ENCODE data around the gene PCNX2. TPM values are rescaled to one million over a fixed set of nuclear protein-coding genes. Genes with fewer than 3 reads are reported as not detected.

The PCNX2 gene
- total RNA-seq, 4 donors from 2014 or later: 5.9 to 21.7 (median 10.3) TPM

DNA sequence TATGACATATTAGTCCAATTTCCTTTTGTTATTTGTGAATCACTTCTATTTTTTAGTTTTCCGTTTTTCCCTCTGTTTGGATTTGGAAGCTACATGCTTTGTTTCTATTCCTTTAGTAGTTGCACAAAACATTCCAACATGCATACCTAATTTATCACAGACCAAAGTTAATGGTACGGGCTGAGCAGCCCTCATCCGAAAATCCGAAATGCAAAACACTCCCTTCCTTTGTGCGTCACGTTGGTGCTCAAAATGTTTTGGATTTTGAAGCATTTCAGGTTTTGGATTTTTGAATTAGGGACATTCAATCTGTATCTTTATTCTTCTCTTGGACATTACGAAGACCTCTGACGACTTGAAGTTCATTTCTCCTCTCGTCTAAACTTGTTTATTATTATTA is 124.8 kb downstream of the PCNX2 start:
- no peak for ATAC-seq
- 91 to 97% methylated on average over 6 to 9 of the region's 9 CpGs for WGBS, 2 donors (ENCODE audit: low coverage in 1 of 2)
- H3K4me3 ChIP-seq: no peak overlapping the region
- TF ChIP-seq, protein P1, sequence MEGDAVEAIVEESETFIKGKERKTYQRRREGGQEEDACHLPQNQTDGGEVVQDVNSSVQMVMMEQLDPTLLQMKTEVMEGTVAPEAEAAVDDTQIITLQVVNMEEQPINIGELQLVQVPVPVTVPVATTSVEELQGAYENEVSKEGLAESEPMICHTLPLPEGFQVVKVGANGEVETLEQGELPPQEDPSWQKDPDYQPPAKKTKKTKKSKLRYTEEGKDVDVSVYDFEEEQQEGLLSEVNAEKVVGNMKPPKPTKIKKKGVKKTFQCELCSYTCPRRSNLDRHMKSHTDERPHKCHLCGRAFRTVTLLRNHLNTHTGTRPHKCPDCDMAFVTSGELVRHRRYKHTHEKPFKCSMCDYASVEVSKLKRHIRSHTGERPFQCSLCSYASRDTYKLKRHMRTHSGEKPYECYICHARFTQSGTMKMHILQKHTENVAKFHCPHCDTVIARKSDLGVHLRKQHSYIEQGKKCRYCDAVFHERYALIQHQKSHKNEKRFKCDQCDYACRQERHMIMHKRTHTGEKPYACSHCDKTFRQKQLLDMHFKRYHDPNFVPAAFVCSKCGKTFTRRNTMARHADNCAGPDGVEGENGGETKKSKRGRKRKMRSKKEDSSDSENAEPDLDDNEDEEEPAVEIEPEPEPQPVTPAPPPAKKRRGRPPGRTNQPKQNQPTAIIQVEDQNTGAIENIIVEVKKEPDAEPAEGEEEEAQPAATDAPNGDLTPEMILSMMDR (IDR thresholded peaks at IDR 0.05): no peak
- TF ChIP-seq POLR2AphosphoS5 (IDR thresholded peaks at IDR 0.05): no peak
- TF ChIP-seq POLR2A (IDR thresholded peaks at IDR 0.05): no peak
- TF ChIP-seq EP300 (IDR thresholded peaks at IDR 0.05): no peak
- peaks cover 0 to 5% of the 10 kb centered on the region in 2 donors for H3K36me3 ChIP-seq
- no peak overlapping the region for H3K27ac ChIP-seq
- H3K27me3 ChIP-seq: no peaks in the 10 kb centered on the region
- no peaks in the 10 kb centered on the region for H3K9me3 ChIP-seq
- no peaks in the 10 kb centered on the region for H3K4me1 ChIP-seq

DNA sequence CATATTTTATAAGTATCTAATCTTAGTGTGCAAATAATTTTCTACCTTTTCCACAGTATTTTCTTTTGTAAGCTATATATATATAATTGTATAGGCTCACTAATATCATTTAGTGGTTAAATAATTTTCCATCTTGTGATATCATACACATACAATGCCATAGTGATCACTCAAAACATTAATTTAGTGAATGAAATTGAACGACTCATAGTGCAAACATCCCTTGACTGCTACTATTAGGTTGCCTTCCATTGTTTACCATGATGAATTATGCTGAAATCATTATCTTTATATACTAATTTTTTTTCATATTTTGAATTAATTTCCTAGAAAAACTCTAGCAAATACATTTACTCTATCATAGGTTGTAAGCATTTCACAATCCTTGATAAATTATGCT is 127.1 kb downstream of the PCNX2 start:
- ATAC-seq: no peak
- H3K27me3 ChIP-seq: no peaks in the 10 kb centered on the region
- peaks cover 0 to 6% (median 0%) of the 10 kb centered on the region in 3 donors for H3K9me3 ChIP-seq
- 33 to 69% methylated on average over 1 of the region's 1 CpG for WGBS, 2 donors (ENCODE audit: low coverage in 1 of 2)
- H3K4me1 ChIP-seq: no peaks in the 10 kb centered on the region
- H3K27ac ChIP-seq: no peak overlapping the region
- no peak overlapping the region for H3K4me3 ChIP-seq
- no peaks in the 10 kb centered on the region for H3K36me3 ChIP-seq
- no peak for TF ChIP-seq EP300 (IDR thresholded peaks at IDR 0.05)
- no peak for TF ChIP-seq POLR2A (IDR thresholded peaks at IDR 0.05)
- TF ChIP-seq POLR2AphosphoS5 (IDR thresholded peaks at IDR 0.05): no peak
- TF ChIP-seq, protein P1 (IDR thresholded peaks at IDR 0.05): no peak

DNA sequence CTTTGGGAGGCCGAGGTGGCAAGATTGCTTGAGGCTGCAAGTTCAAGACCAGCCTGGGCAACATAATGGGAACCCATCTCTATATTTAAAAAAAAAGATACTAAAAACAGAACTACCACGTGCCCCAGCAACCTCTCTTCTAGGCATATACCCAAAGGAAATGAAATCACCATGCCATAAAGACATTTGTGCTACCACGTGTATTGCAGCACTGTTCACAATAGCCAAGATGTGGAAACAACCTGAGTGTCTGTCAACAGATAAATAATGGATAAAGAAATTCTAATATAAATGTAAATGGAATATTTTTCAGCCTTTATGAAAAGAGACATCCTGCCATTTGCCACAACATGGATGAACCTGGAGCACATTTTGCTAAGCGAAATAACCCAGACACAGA is 128.6 kb downstream of the PCNX2 start:
- no peak overlapping the region for H3K4me3 ChIP-seq
- peaks cover 0 to 6% (median 0%) of the 10 kb centered on the region in 3 donors for H3K9me3 ChIP-seq
- 82 to 87% methylated on average over 4 of the region's 4 CpGs for WGBS, 2 donors (ENCODE audit: low coverage in 1 of 2)
- TF ChIP-seq POLR2AphosphoS5 (IDR thresholded peaks at IDR 0.05): no peak
- TF ChIP-seq, protein P1 (IDR thresholded peaks at IDR 0.05): no peak
- no peak for TF ChIP-seq EP300 (IDR thresholded peaks at IDR 0.05)
- TF ChIP-seq POLR2A (IDR thresholded peaks at IDR 0.05): no peak
- no peaks in the 10 kb centered on the region for H3K36me3 ChIP-seq
- H3K27ac ChIP-seq: no peak overlapping the region
- H3K27me3 ChIP-seq: no peaks in the 10 kb centered on the region
- no peak for ATAC-seq
- no peaks in the 10 kb centered on the region for H3K4me1 ChIP-seq

DNA sequence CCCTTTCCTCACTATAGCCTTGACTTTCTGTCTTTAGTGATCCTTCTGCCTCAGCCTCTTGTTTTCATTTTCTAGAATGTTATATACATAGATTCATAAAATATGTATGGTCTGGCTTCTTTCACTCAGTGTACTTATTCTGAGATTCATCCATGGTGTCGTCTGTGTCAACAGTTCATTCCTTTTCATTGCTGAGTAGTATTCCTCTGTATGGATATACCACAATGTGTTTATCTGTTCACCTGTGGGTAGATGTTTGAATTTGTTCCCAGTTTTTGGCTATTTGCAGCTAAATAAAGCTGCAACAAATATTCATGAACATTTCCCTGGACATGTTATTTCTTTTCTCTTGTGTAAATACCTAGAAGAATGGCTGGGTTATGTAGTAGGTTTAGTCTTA is 131.8 kb downstream of the PCNX2 start:
- 100% methylated on average over 1 of the region's 1 CpG for WGBS, 2 donors (ENCODE audit: low coverage in 1 of 2)
- ATAC-seq: no peak
- Histone ChIP-seq H3K36me3 (peaks cover 0 to 24% of the 10 kb centered on the region in 2 donors), H3K9me3 (peaks cover 0 to 6% (median 0%) of the 10 kb centered on the region in 3 donors), H3K4me1 (no peaks in the 10 kb centered on the region), H3K27ac (no peak overlapping the region), H3K27me3 (no peaks in the 10 kb centered on the region), H3K4me3 (no peak overlapping the region)
- TF ChIP-seq POLR2A (IDR thresholded peaks at IDR 0.05) (no peak), POLR2AphosphoS5 (IDR thresholded peaks at IDR 0.05) (no peak), EP300 (IDR thresholded peaks at IDR 0.05) (no peak)
- TF ChIP-seq, protein P1 (IDR thresholded peaks at IDR 0.05): no peak

DNA sequence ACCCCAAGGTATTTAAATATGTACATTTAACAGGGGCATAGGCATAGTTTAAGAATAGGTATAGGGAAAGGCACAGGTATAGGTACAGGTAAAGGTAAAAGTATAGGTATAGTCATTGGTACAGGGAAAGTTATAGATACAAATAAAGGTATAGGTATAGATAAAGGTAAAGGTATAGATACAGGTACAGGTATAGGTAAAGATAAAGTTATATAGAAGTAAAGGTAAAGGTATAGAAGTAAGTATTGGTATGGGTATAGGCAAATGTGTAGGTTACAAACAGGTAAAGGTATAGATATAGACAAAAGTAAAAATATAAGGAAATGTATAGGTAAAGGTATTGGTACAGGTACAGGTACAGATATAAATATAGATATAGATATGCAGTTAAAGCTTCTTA is 137.2 kb downstream of the PCNX2 start:
- no peak for ATAC-seq
- TF ChIP-seq, protein P1 (IDR thresholded peaks at IDR 0.05): no peak
- TF ChIP-seq EP300 (IDR thresholded peaks at IDR 0.05): no peak
- TF ChIP-seq POLR2A (IDR thresholded peaks at IDR 0.05): no peak
- TF ChIP-seq POLR2AphosphoS5 (IDR thresholded peaks at IDR 0.05): no peak
- Histone ChIP-seq H3K4me1 (no peaks in the 10 kb centered on the region), H3K27ac (no peak overlapping the region), H3K9me3 (no peaks in the 10 kb centered on the region), H3K36me3 (peaks cover 0 to 31% of the 10 kb centered on the region in 2 donors), H3K27me3 (no peaks in the 10 kb centered on the region), H3K4me3 (no peak overlapping the region)
